Measurements from ENCODE around the gene SP9.

- TF ChIP-seq, protein P1, sequence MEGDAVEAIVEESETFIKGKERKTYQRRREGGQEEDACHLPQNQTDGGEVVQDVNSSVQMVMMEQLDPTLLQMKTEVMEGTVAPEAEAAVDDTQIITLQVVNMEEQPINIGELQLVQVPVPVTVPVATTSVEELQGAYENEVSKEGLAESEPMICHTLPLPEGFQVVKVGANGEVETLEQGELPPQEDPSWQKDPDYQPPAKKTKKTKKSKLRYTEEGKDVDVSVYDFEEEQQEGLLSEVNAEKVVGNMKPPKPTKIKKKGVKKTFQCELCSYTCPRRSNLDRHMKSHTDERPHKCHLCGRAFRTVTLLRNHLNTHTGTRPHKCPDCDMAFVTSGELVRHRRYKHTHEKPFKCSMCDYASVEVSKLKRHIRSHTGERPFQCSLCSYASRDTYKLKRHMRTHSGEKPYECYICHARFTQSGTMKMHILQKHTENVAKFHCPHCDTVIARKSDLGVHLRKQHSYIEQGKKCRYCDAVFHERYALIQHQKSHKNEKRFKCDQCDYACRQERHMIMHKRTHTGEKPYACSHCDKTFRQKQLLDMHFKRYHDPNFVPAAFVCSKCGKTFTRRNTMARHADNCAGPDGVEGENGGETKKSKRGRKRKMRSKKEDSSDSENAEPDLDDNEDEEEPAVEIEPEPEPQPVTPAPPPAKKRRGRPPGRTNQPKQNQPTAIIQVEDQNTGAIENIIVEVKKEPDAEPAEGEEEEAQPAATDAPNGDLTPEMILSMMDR (conservative IDR thresholded peaks at IDR 0.05; ENCODE audit: low read length), result no peak
- no peak for TF ChIP-seq EZH2phosphoT487 (IDR thresholded peaks at IDR 0.05; ENCODE audit: borderline replicate concordance)
Observed at GRCh38 chr2:174327841-174328113, 7.0 kb upstream of the SP9 start.

Data from Loucy (cell line).